ENCODE results near the gene INHBA.

DNA sequence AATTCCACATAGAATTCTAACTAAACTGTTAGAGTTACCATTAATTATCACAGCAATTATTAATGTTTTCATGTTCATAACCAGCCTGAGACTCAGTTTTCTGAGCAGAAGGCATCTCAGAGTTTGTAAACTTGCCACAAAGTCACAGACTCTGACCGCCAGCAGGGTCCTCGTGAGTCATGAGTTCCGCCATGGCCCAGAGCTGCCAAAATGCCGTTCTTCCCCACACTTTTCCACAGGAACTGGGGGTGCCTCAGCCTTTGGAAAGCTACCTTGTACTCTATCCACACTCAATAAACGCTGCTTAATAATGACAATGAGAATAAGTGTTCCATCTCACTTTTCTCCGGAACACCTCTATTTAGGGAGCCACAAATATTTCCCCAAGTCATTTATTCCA is 22.1 kb upstream of the INHBA start:
- TF ChIP-seq POLR2AphosphoS5 (IDR thresholded peaks at IDR 0.05; ENCODE audit: low read depth, low read length): no peak
- no peak for TF ChIP-seq TAF1 (IDR thresholded peaks at IDR 0.05; ENCODE audit: borderline replicate concordance, insufficient read depth, low read length)
- TF ChIP-seq, protein P1, sequence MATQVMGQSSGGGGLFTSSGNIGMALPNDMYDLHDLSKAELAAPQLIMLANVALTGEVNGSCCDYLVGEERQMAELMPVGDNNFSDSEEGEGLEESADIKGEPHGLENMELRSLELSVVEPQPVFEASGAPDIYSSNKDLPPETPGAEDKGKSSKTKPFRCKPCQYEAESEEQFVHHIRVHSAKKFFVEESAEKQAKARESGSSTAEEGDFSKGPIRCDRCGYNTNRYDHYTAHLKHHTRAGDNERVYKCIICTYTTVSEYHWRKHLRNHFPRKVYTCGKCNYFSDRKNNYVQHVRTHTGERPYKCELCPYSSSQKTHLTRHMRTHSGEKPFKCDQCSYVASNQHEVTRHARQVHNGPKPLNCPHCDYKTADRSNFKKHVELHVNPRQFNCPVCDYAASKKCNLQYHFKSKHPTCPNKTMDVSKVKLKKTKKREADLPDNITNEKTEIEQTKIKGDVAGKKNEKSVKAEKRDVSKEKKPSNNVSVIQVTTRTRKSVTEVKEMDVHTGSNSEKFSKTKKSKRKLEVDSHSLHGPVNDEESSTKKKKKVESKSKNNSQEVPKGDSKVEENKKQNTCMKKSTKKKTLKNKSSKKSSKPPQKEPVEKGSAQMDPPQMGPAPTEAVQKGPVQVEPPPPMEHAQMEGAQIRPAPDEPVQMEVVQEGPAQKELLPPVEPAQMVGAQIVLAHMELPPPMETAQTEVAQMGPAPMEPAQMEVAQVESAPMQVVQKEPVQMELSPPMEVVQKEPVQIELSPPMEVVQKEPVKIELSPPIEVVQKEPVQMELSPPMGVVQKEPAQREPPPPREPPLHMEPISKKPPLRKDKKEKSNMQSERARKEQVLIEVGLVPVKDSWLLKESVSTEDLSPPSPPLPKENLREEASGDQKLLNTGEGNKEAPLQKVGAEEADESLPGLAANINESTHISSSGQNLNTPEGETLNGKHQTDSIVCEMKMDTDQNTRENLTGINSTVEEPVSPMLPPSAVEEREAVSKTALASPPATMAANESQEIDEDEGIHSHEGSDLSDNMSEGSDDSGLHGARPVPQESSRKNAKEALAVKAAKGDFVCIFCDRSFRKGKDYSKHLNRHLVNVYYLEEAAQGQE (IDR thresholded peaks at IDR 0.05; ENCODE audit: insufficient read depth in 1 of 2, low read depth in 2 of 2, low read length in 2 of 2): no peak
- no peak for TF ChIP-seq SIN3A (IDR thresholded peaks at IDR 0.05; ENCODE audit: borderline replicate concordance, insufficient read depth, low read length)
- no peak for TF ChIP-seq FOXP2 (optimal IDR thresholded peaks at IDR 0.05; ENCODE audit: borderline replicate concordance, extremely low read depth, extremely low read length, insufficient read depth)
